ENCODE measurements around the gene PFKL. TPM values are rescaled to one million over a fixed set of nuclear protein-coding genes. Genes with fewer than 3 reads are reported as not detected.

PFKL gene
- total RNA-seq, 4 donors from 2014 or later: 185 to 288 (median 249) TPM

DNA sequence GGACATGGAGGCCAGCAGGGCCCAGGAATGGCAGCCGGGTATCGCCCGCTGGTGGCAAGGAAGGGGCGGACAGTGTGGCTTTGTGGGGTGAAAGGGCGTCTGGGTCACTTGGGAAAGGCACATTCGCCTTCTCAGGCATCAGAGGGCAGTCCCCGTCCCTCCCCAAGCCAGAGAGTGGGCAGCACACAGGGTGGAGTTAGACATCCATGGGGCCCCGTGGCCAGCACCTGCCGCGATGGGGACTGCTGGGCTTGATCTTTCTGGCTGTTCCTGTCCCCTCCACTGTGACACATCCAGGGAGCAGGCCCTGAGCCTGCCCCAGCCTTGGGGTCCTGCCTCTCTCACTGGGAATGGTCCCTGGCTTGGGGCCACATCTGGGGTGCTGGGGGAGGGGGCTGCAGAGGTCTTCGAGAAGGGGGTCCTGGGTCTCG, 49.6 kb downstream of the PFKL start:
- Histone ChIP-seq H3K9me3 (no peaks in the 10 kb centered on the region), H3K4me3 (no peak overlapping the region), H3K27me3 (peaks cover 47% of the 10 kb centered on the region), H3K27ac (no peak overlapping the region), H3K4me1 (no peaks in the 10 kb centered on the region), H3K36me3 (no peaks in the 10 kb centered on the region)
- intact Hi-C loops (cut with DNase I; ENCODE audit: low total_unique reads) (no loop called here), in situ Hi-C loops (cut with MboI; ENCODE audit: low pct_ligation_motif_present in 1 of 4, low pct_unique_long_range_greater_than_20kb in 1 of 4, low sequenced_read_pairs in 3 of 4) (loop anchor here in 1 of 4 donors (10.0 kb wide), 1 partner anchor 105 kb away; the partner anchor contains the start of gene LRRC3)
- DNase-seq: no peak
- TF ChIP-seq POLR2A (IDR thresholded peaks at IDR 0.05) (no peak), EP300 (IDR thresholded peaks at IDR 0.05; ENCODE audit: low read depth) (no peak)
- TF ChIP-seq, protein P1, sequence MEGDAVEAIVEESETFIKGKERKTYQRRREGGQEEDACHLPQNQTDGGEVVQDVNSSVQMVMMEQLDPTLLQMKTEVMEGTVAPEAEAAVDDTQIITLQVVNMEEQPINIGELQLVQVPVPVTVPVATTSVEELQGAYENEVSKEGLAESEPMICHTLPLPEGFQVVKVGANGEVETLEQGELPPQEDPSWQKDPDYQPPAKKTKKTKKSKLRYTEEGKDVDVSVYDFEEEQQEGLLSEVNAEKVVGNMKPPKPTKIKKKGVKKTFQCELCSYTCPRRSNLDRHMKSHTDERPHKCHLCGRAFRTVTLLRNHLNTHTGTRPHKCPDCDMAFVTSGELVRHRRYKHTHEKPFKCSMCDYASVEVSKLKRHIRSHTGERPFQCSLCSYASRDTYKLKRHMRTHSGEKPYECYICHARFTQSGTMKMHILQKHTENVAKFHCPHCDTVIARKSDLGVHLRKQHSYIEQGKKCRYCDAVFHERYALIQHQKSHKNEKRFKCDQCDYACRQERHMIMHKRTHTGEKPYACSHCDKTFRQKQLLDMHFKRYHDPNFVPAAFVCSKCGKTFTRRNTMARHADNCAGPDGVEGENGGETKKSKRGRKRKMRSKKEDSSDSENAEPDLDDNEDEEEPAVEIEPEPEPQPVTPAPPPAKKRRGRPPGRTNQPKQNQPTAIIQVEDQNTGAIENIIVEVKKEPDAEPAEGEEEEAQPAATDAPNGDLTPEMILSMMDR (IDR thresholded peaks at IDR 0.05): no peak
- WGBS, 2 donors (ENCODE audit: low coverage in 1 of 2): 72% methylated on average over 11 of the region's 12 CpGs; no CpG with 5 or more reads in 1 of the 2 donors

DNA sequence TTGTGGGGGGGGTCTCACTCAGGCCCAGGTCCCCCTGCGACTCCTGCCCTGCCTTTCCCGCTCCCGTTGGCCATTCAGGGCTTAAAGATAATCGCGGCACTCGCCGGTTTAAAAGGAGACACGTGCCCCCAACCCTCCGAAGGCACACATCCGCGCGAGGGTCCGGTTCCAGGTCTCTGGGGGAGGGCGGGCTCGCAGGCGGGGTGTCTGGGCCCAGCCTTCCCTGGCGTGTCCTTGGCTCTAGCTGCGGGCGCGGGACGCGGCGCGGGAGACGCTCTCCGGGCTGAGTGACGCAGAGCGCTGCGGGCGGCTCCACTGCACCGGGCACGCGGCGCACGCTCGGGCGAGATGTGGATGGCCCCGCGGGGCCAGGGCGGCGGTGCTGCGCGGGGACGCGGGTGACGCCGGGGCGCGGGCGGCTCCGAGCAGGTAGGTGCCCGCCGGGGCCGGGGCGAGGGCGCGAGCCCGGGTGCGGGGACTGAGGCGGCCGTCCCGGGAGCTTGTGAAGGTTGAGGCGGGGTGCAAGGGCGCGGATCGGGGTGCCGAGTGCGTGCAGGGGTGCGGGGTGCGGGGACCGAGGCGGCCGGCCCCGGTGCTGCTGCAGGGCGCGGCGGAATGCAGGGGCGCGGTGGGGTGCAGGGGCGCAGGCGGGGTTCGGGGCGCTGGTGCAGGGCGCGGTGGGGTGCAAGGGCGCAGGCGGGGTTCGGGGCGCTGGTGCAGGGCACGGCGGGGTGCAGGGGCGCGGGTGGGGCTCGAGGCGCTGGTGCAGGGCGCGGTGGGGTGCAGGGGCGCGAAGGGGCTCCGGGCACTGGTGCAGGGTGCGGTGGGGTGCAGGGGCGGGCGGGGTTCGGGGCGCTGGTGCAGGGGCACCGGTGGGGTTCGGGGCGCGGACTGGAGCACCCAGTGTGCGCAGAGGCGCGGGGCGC, 50.3 kb downstream of the PFKL start:
- intact Hi-C loops (cut with DNase I; ENCODE audit: low total_unique reads): no loop called here
- H3K27me3 ChIP-seq: peaks cover 47% of the 10 kb centered on the region
- H3K4me1 ChIP-seq: no peaks in the 10 kb centered on the region
- no peak for DNase-seq
- no peaks in the 10 kb centered on the region for H3K9me3 ChIP-seq
- WGBS, 2 donors (ENCODE audit: low coverage in 1 of 2): 18% methylated on average over 85 of the region's 113 CpGs; no CpG with 5 or more reads in 1 of the 2 donors
- no peaks in the 10 kb centered on the region for H3K36me3 ChIP-seq
- H3K27ac ChIP-seq: no peak overlapping the region
- TF ChIP-seq, protein P1 (IDR thresholded peaks at IDR 0.05): no peak
- no peak for TF ChIP-seq EP300 (IDR thresholded peaks at IDR 0.05; ENCODE audit: low read depth)
- in situ Hi-C loops (cut with MboI; ENCODE audit: low pct_ligation_motif_present in 1 of 4, low pct_unique_long_range_greater_than_20kb in 1 of 4, low sequenced_read_pairs in 3 of 4): loop anchor here in 2 of 4 donors (10.0 to 25.0 kb wide), 2 partner anchors 88 to 105 kb away; partner anchors contain the start of genes DNMT3L (in 1 of the 2) and LRRC3 (in 1 of the 2)
- peak overlapping the region in 1 of 4 donors; percentile 2 for H3K4me3 ChIP-seq

DNA sequence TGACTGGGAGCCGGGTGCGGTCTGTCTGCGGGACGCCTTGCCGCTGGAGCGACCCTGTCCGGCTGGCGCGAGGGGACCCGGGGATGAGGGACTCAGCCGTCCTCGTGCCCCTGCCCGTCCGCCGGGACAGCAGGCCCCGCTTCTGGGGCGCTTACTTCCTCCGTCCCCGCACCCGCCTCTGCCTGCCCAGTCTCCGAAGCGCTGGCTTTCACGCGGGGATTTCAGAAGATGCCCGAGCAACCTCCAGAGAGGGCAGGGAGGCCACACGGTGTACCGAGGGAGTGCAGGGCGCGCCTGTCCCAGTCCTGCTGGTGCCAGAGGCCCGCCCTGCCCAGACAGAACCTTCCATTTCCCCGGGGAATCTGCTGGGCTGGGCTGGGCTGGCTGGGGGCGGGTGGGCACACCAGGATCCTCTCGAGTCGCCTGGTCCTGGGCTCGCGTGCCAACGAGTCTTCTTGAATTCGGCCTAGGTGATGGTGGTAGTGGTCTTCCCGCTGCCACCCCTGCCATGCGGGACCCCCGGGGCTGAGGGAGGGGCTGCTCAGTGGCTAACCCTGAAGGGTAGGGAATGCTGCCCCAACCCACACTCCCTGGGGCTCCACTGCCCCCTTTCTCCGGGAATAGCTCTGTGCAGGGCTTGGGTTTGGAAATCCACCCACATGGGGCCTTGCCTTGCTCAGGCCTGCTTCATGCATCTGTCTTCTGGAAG, 51.1 kb downstream of the PFKL start:
- intact Hi-C loops (cut with DNase I; ENCODE audit: low total_unique reads): no loop called here
- Histone ChIP-seq H3K36me3 (no peaks in the 10 kb centered on the region), H3K9me3 (no peaks in the 10 kb centered on the region), H3K4me3 (no peak overlapping the region), H3K27me3 (peaks cover 47% of the 10 kb centered on the region), H3K4me1 (no peaks in the 10 kb centered on the region), H3K27ac (no peak overlapping the region)
- in situ Hi-C loops (cut with MboI; ENCODE audit: low pct_ligation_motif_present in 1 of 4, low pct_unique_long_range_greater_than_20kb in 1 of 4, low sequenced_read_pairs in 3 of 4): loop anchor here in 1 of 4 donors (25.0 kb wide), 1 partner anchor 89 kb away; the partner anchor contains the start of gene DNMT3L
- no peak for DNase-seq
- 43% methylated on average over 25 of the region's 42 CpGs; no CpG with 5 or more reads in 1 of the 2 donors for WGBS, 2 donors (ENCODE audit: low coverage in 1 of 2)
- TF ChIP-seq POLR2A (IDR thresholded peaks at IDR 0.05) (no peak), EP300 (IDR thresholded peaks at IDR 0.05; ENCODE audit: low read depth) (no peak), POLR2AphosphoS5 (IDR thresholded peaks at IDR 0.05) (no peak)
- TF ChIP-seq, protein P1 (IDR thresholded peaks at IDR 0.05): no peak
